Measurements from ENCODE around the gene VPS41.
"Not testable (repeated sequence)": the region's sequence is repeated elsewhere in the genome, so short reads cannot be mapped to it uniquely, and the experiment has no call there.

Gene VPS41

DNA sequence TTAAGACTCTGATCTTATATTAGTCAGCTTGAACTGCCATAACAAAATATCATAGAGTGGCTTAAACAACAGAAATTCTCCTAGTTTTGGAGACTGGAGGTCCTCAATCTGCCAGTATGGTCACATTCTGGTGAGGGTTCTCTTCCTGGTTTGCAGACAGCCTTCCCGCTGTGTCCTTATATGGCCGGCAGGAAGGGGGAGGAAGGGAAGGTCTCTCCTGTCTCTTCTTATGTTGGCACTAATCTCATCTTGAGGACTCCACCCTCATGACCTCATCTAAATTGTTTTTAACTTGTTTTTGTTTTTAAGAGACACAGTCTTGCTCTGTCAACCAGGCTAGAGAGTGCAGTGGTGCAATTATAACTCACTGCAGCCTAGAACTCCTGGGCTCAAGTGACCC, 53.1 kb downstream of the VPS41 start:
- peaks cover 10% of the 10 kb centered on the region for H3K4me1 ChIP-seq (ENCODE audit: control insufficient read depth, insufficient read depth, low read length, poor library complexity, severe bottlenecking)
- no peak overlapping the region for H3K4me3 ChIP-seq (ENCODE audit: extremely low read depth, insufficient read depth, low read length, poor library complexity, severe bottlenecking)
- H3K9me3 ChIP-seq (ENCODE audit: control insufficient read depth, low read length) = no peaks in the 10 kb centered on the region
- no peaks in the 10 kb centered on the region for H3K36me3 ChIP-seq (ENCODE audit: control insufficient read depth, insufficient read depth, low read length)
- no CpG with 5 or more reads among the region's 2 CpGs for WGBS, 2 experiments (ENCODE audit: insufficient coverage in 2 of 2)
- no peak overlapping the region for H3K27ac ChIP-seq (ENCODE audit: low read depth, low read length, severe bottlenecking)

GRCh38 chr7:38855386-38855785, 53.6 kb downstream of the VPS41 start:
- 93% methylated on average over 2 of the region's 4 CpGs; no CpG with 5 or more reads in 1 of the 2 experiments for WGBS, 2 experiments (ENCODE audit: insufficient coverage in 2 of 2)
- H3K36me3 ChIP-seq (ENCODE audit: control insufficient read depth, insufficient read depth, low read length) = no peaks in the 10 kb centered on the region
- no peak overlapping the region for H3K4me3 ChIP-seq (ENCODE audit: extremely low read depth, insufficient read depth, low read length, poor library complexity, severe bottlenecking)
- H3K4me1 ChIP-seq (ENCODE audit: control insufficient read depth, insufficient read depth, low read length, poor library complexity, severe bottlenecking) = peaks cover 10% of the 10 kb centered on the region
- H3K9me3 ChIP-seq (ENCODE audit: control insufficient read depth, low read length) = no peaks in the 10 kb centered on the region
- H3K27ac ChIP-seq (ENCODE audit: low read depth, low read length, severe bottlenecking) = no peak overlapping the region

DNA sequence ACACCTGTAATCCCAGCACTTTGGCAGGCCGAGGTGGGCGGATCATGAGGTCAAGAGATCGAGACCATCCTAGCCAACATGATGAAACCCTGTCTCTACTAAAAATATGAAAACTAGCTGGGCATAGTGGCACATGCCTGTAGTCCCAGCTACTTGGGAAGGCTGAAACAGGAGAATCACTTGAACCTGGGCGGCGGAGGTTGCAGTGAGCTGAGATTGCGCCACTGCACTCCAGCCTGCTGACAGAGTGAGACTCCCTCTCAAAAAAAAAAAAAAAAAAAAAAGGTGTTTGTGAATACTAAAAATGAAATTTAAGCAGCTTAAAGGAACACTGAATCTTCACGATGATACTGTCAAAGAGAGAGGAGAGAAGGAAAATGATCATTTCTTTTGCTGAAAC, 54.0 kb downstream of the VPS41 start:
- H3K4me3 ChIP-seq (ENCODE audit: extremely low read depth, insufficient read depth, low read length, poor library complexity, severe bottlenecking); H3K9me3 ChIP-seq (ENCODE audit: control insufficient read depth, low read length); H3K27ac ChIP-seq (ENCODE audit: low read depth, low read length, severe bottlenecking); H3K36me3 ChIP-seq (ENCODE audit: control insufficient read depth, insufficient read depth, low read length): not testable (repeated sequence)
- 80 to 85% methylated on average over 1 to 5 of the region's 7 CpGs for WGBS, 2 experiments (ENCODE audit: insufficient coverage in 2 of 2)
- peaks cover 10% of the 10 kb centered on the region for H3K4me1 ChIP-seq (ENCODE audit: control insufficient read depth, insufficient read depth, low read length, poor library complexity, severe bottlenecking)

GRCh38 chr7:38851321-38851720, 57.7 kb downstream of the VPS41 start:
- no peak overlapping the region for H3K27ac ChIP-seq (ENCODE audit: low read depth, low read length, severe bottlenecking)
- whole genome bisulfite sequencing, 2 experiments (ENCODE audit: insufficient coverage in 2 of 2) = no CpG with 5 or more reads among the region's 2 CpGs
- H3K4me3 ChIP-seq (ENCODE audit: extremely low read depth, insufficient read depth, low read length, poor library complexity, severe bottlenecking) = no peak overlapping the region
- H3K4me1 ChIP-seq (ENCODE audit: control insufficient read depth, insufficient read depth, low read length, poor library complexity, severe bottlenecking) = no peaks in the 10 kb centered on the region
- H3K36me3 ChIP-seq (ENCODE audit: control insufficient read depth, insufficient read depth, low read length) = peaks cover 4% of the 10 kb centered on the region
- H3K9me3 ChIP-seq (ENCODE audit: control insufficient read depth, low read length) = no peaks in the 10 kb centered on the region

DNA sequence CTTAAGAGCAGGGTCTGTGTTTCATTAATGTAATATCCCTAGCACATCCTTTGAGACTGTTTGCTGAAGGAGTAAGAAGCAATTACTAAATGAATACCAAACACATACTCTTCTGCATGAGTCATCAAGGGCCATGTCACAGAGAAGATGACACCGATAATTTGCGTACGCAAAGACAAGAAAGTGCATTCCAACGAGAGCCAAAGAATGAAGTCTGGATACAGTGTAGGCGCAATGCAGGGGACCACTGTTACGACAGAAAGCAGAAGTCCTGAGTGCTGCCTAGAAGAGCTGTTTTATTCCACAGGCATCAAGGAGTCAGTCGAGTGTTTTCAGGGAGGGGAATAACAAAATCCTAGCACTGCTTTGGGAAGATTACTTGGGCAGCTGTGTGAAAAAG, 62.7 kb downstream of the VPS41 start:
- H3K4me3 ChIP-seq (ENCODE audit: extremely low read depth, insufficient read depth, low read length, poor library complexity, severe bottlenecking) = no peak overlapping the region
- WGBS, 2 experiments (ENCODE audit: insufficient coverage in 2 of 2) = 72 to 74% methylated on average over 7 of the region's 7 CpGs
- H3K27ac ChIP-seq (ENCODE audit: low read depth, low read length, severe bottlenecking) = no peak overlapping the region
- H3K9me3 ChIP-seq (ENCODE audit: control insufficient read depth, low read length) = no peaks in the 10 kb centered on the region
- H3K4me1 ChIP-seq (ENCODE audit: control insufficient read depth, insufficient read depth, low read length, poor library complexity, severe bottlenecking) = peaks cover 3% of the 10 kb centered on the region
- H3K36me3 ChIP-seq (ENCODE audit: control insufficient read depth, insufficient read depth, low read length) = peaks cover 4% of the 10 kb centered on the region

- Histone ChIP-seq H3K4me1 (ENCODE audit: control insufficient read depth, insufficient read depth, low read length, poor library complexity, severe bottlenecking) (peaks cover 3% of the 10 kb centered on the region), H3K4me3 (ENCODE audit: extremely low read depth, insufficient read depth, low read length, poor library complexity, severe bottlenecking) (no peak overlapping the region), H3K36me3 (ENCODE audit: control insufficient read depth, insufficient read depth, low read length) (peaks cover 4% of the 10 kb centered on the region), H3K27ac (ENCODE audit: low read depth, low read length, severe bottlenecking) (no peak overlapping the region), H3K9me3 (ENCODE audit: control insufficient read depth, low read length) (no peaks in the 10 kb centered on the region)
- 91 to 95% methylated on average over 6 of the region's 8 CpGs for WGBS, 2 experiments (ENCODE audit: insufficient coverage in 2 of 2)
Observed at GRCh38 chr7:38844952-38845563, 63.9 kb downstream of the VPS41 start.

DNA sequence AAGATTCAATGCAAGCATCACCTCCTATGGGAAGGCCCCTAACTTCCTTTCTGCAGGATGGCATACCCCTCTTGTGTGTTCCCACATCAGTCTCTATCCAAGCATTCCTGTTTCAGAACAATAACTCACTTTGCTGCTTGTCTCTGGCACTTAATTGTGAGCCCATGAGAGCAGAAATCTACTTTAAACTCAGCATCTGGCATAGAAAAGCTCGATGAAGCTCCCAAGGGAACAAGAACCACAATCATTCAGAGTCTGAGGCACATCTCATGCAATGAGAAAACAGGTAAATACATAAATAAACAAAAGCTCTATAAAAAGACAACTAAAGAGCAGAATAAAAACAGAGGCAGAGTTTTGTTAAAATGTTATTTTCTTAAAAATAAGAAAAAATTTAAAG, 66.2 kb downstream of the VPS41 start:
- no peaks in the 10 kb centered on the region for H3K9me3 ChIP-seq (ENCODE audit: control insufficient read depth, low read length)
- H3K27ac ChIP-seq (ENCODE audit: low read depth, low read length, severe bottlenecking) = no peak overlapping the region
- no peak overlapping the region for H3K4me3 ChIP-seq (ENCODE audit: extremely low read depth, insufficient read depth, low read length, poor library complexity, severe bottlenecking)
- peaks cover 3% of the 10 kb centered on the region for H3K4me1 ChIP-seq (ENCODE audit: control insufficient read depth, insufficient read depth, low read length, poor library complexity, severe bottlenecking)
- 100% methylated on average over 1 of the region's 1 CpG; no CpG with 5 or more reads in 1 of the 2 experiments for WGBS, 2 experiments (ENCODE audit: insufficient coverage in 2 of 2)
- H3K36me3 ChIP-seq (ENCODE audit: control insufficient read depth, insufficient read depth, low read length) = no peaks in the 10 kb centered on the region

GRCh38 chr7:38840736-38841460, 68.1 kb downstream of the VPS41 start:
- H3K27ac ChIP-seq (ENCODE audit: low read depth, low read length, severe bottlenecking) = no peak overlapping the region
- H3K4me1 ChIP-seq (ENCODE audit: control insufficient read depth, insufficient read depth, low read length, poor library complexity, severe bottlenecking) = peaks cover 3% of the 10 kb centered on the region
- H3K9me3 ChIP-seq (ENCODE audit: control insufficient read depth, low read length) = no peaks in the 10 kb centered on the region
- no peaks in the 10 kb centered on the region for H3K36me3 ChIP-seq (ENCODE audit: control insufficient read depth, insufficient read depth, low read length)
- H3K4me3 ChIP-seq (ENCODE audit: extremely low read depth, insufficient read depth, low read length, poor library complexity, severe bottlenecking) = no peak overlapping the region
- 86 to 100% methylated on average over 1 of the region's 2 CpGs for WGBS, 2 experiments (ENCODE audit: insufficient coverage in 2 of 2)

DNA sequence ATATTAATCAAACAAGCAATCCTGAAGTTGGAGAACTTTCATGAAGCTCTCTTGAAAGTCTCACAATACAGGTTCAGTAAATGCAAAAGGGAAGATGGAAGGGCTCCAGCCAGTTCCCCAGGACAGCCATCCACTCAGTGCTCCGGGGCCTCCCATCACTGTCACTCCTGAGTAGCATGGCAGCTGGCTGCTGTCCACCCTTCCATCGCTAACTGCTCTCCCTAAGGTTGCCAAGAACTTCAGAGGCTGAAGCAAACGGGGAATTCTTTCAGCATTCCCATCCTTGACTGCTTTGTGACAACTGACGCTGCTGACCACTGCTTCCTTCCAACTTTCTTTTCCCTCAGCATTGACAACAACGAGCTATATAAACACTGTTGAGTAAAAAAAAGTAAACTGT, 69.1 kb downstream of the VPS41 start:
- H3K27ac ChIP-seq (ENCODE audit: low read depth, low read length, severe bottlenecking) = no peak overlapping the region

DNA sequence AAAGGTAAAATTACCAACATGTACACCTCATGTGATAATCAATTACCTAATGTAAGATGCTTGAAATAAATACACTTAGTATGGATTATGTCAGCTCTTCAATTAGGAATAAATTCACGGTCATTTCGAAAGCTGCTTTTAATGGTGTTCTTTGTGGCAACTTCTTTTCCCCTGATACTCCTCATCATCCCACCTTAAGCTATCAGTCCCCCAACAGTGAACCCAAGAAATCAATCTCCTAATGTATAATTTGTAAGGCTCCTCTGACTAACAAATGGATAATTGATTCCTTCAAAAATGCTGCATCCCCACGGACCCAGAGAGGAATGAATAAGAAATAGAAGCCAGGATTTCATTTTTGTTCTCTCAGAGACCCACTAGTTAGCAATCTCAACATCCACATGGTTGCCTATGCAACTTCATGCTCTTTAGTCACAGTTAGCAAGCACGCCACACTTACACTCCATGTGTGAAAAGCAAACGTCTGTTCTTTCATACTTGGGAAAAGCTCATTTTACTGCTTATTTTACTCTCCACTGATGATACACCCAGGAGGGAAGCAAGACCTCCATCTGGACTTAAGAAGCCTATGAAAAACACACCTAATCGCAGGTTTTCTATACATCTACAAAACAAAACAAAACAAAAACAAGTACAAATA, 70.1 kb downstream of the VPS41 start:
- H3K4me1 ChIP-seq (ENCODE audit: control insufficient read depth, insufficient read depth, low read length, poor library complexity, severe bottlenecking) = no peaks in the 10 kb centered on the region
- H3K36me3 ChIP-seq (ENCODE audit: control insufficient read depth, insufficient read depth, low read length) = no peaks in the 10 kb centered on the region
- H3K27ac ChIP-seq (ENCODE audit: low read depth, low read length, severe bottlenecking) = no peak overlapping the region
- WGBS, 2 experiments (ENCODE audit: insufficient coverage in 2 of 2) = 93 to 95% methylated on average over 3 to 4 of the region's 6 CpGs
- H3K4me3 ChIP-seq (ENCODE audit: extremely low read depth, insufficient read depth, low read length, poor library complexity, severe bottlenecking) = no peak overlapping the region
- no peaks in the 10 kb centered on the region for H3K9me3 ChIP-seq (ENCODE audit: control insufficient read depth, low read length)

More for the DNA sequence above, 69.1 kb downstream of the VPS41 start:
- H3K4me3 ChIP-seq (ENCODE audit: extremely low read depth, insufficient read depth, low read length, poor library complexity, severe bottlenecking) = no peak overlapping the region
- no peaks in the 10 kb centered on the region for H3K36me3 ChIP-seq (ENCODE audit: control insufficient read depth, insufficient read depth, low read length)
- H3K4me1 ChIP-seq (ENCODE audit: control insufficient read depth, insufficient read depth, low read length, poor library complexity, severe bottlenecking) = no peaks in the 10 kb centered on the region
- no peaks in the 10 kb centered on the region for H3K9me3 ChIP-seq (ENCODE audit: control insufficient read depth, low read length)
- 86 to 100% methylated on average over 2 to 3 of the region's 5 CpGs for WGBS, 2 experiments (ENCODE audit: insufficient coverage in 2 of 2)

GRCh38 chr7:38834357-38834756, 74.6 kb downstream of the VPS41 start:
- H3K9me3 ChIP-seq (ENCODE audit: control insufficient read depth, low read length) = no peaks in the 10 kb centered on the region
- H3K4me3 ChIP-seq (ENCODE audit: extremely low read depth, insufficient read depth, low read length, poor library complexity, severe bottlenecking) = no peak overlapping the region
- no peaks in the 10 kb centered on the region for H3K36me3 ChIP-seq (ENCODE audit: control insufficient read depth, insufficient read depth, low read length)
- peaks cover 4% of the 10 kb centered on the region for H3K4me1 ChIP-seq (ENCODE audit: control insufficient read depth, insufficient read depth, low read length, poor library complexity, severe bottlenecking)
- H3K27ac ChIP-seq (ENCODE audit: low read depth, low read length, severe bottlenecking) = no peak overlapping the region
- WGBS, 2 experiments (ENCODE audit: insufficient coverage in 2 of 2) = 71 to 91% methylated on average over 1 of the region's 3 CpGs
